DMS79 (cell line): ENCODE results near the gene SLC45A2.
"Not testable (repeated sequence)": the region's sequence is repeated elsewhere in the genome, so short reads cannot be mapped to it uniquely, and the experiment has no call there.

ENCODE experiments used
- DNase-seq: peaks from one replicate; lab custom pipeline; 2025; lab: John Stamatoyannopoulos, UW

SLC45A2 gene

GRCh38 chr5:33984671-33985124, at the start of gene SLC45A2:
Gene SLC45A2, minus strand, starts transcription at chr5:33984693. Its CDS starts 110 bp downstream, at chr5:33984583.
- DNase-seq, result no peak

GRCh38 chr5:34031966-34032365, 47.5 kb upstream of the SLC45A2 start:
- no peak for DNase-seq

GRCh38 chr5:34031117-34031516, 46.6 kb upstream of the SLC45A2 start:
- no peak for DNase-seq

GRCh38 chr5:34030585-34030984, 46.1 kb upstream of the SLC45A2 start:
- not testable (repeated sequence) for DNase-seq

GRCh38 chr5:34030048-34030447, 45.6 kb upstream of the SLC45A2 start:
- no peak for DNase-seq

GRCh38 chr5:34028349-34028748, 43.9 kb upstream of the SLC45A2 start:
- no peak for DNase-seq

GRCh38 chr5:34026089-34026761, 41.7 kb upstream of the SLC45A2 start:
- no peak for DNase-seq

- no peak for DNase-seq
These were observed 37.7 kb upstream of the SLC45A2 start for GRCh38 chr5:34022121-34022705.

GRCh38 chr5:34021334-34021733, 36.8 kb upstream of the SLC45A2 start:
- DNase-seq, result no peak

GRCh38 chr5:34020726-34021125, 36.2 kb upstream of the SLC45A2 start:
- no peak for DNase-seq

- no peak for DNase-seq
These were observed 32.8 kb upstream of the SLC45A2 start for GRCh38 chr5:34017254-34017653.

GRCh38 chr5:34016750-34017149, 32.3 kb upstream of the SLC45A2 start:
- DNase-seq, result no peak

- no peak for DNase-seq
These were observed 31.7 kb upstream of the SLC45A2 start for GRCh38 chr5:34016222-34016621.

GRCh38 chr5:34015120-34015822, 30.8 kb upstream of the SLC45A2 start:
- no peak for DNase-seq

GRCh38 chr5:34014626-34015025, 30.1 kb upstream of the SLC45A2 start:
- DNase-seq, result no peak

- DNase-seq, result no peak
These were observed 29.1 kb upstream of the SLC45A2 start for GRCh38 chr5:34013547-34013946.

- DNase-seq, result no peak
These were observed 28.3 kb upstream of the SLC45A2 start for GRCh38 chr5:34012791-34013190.

GRCh38 chr5:34011536-34011935, 27.0 kb upstream of the SLC45A2 start:
- DNase-seq, result no peak

- DNase-seq, result not testable (repeated sequence)
These were observed 25.7 kb upstream of the SLC45A2 start for GRCh38 chr5:34010146-34010545.

GRCh38 chr5:34009610-34010009, 25.1 kb upstream of the SLC45A2 start:
- DNase-seq, result no peak

GRCh38 chr5:34008802-34009201, 24.3 kb upstream of the SLC45A2 start:
- DNase-seq, result no peak

- DNase-seq, result peak; percentile 76
These were observed 23.4 kb upstream of the SLC45A2 start, which contains the start of gene AMACR for GRCh38 chr5:34007621-34008600. Gene AMACR, minus strand, starts transcription at chr5:34008050. Its CDS starts 31 bp downstream, at chr5:34008019.
